Skeletal muscle satellite cell (primary cell): Measurements from ENCODE around the gene MKLN1.

Source experiments
- H3K27me3 ChIP-seq: 2 replicates; pipeline ENCODE4 v1.7.0; 2013; ENCODE audit warnings: low read length; ENCODE audit not compliant: control insufficient read depth, insufficient read depth
- H3K36me3 ChIP-seq: 2 replicates; pipeline ENCODE4 v1.7.0; 2013; ENCODE audit warnings: mild to moderate bottlenecking, control low read depth, low read length; ENCODE audit not compliant: insufficient read depth
- H3K4me1 ChIP-seq: 2 replicates; pipeline ENCODE4 v1.7.0; 2013; ENCODE audit warnings: low read length; ENCODE audit not compliant: control insufficient read depth, insufficient read depth
- H3K4me2 ChIP-seq: 2 replicates; pipeline ENCODE4 v1.7.0; 2013; ENCODE audit warnings: mild to moderate bottlenecking, low read length
- H3K4me3 ChIP-seq: 2 replicates; pipeline ENCODE4 v1.7.0; 2013; ENCODE audit warnings: low read length
- H3K9ac ChIP-seq: 2 replicates; pipeline ENCODE4 v1.7.0; 2013; ENCODE audit warnings: mild to moderate bottlenecking, low read depth, low read length, moderate library complexity
- H3K9me3 ChIP-seq: replicated peaks from 2 replicates; pipeline ENCODE4 v1.7.0; 2013; ENCODE audit warnings: mild to moderate bottlenecking, control low read depth, low read length

Gene MKLN1

GRCh38 chr7:131480384-131481315, 153.0 kb downstream of the MKLN1 start:
- H3K4me2 ChIP-seq, result peak overlapping the region; percentile 32
- no peak overlapping the region for H3K9ac ChIP-seq
- H3K4me3 ChIP-seq, result no peak overlapping the region
- peaks cover 5% of the 10 kb centered on the region for H3K36me3 ChIP-seq
- H3K4me1 ChIP-seq, result peaks cover 15% of the 10 kb centered on the region
- no peaks in the 10 kb centered on the region for H3K27me3 ChIP-seq
- H3K9me3 ChIP-seq, result no peaks in the 10 kb centered on the region

DNA sequence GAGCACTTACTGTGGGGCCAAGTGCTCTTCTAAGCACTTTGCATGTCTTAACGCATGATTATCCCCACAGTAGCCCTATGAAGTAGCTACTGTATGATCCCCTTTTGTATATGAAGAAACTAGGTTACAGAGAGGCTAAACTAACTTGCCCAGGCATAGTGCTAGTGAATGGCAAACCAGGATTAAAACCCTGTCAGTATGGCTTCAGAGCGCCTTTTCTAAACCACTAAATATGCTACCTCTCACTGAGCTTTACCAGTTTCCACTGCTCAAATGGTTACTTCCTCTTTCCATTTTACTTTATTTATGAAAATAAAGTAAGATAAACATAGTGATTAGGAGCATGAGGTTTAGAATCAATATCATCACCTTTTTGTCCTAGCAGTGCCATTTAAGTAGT, 155.1 kb downstream of the MKLN1 start:
- H3K9ac ChIP-seq, result no peak overlapping the region
- peaks cover 15% of the 10 kb centered on the region for H3K4me1 ChIP-seq
- peaks cover 5% of the 10 kb centered on the region for H3K36me3 ChIP-seq
- H3K4me2 ChIP-seq, result no peak overlapping the region
- no peaks in the 10 kb centered on the region for H3K9me3 ChIP-seq
- no peaks in the 10 kb centered on the region for H3K27me3 ChIP-seq
- no peak overlapping the region for H3K4me3 ChIP-seq

- Histone ChIP-seq H3K4me1 (peaks cover 15% of the 10 kb centered on the region), H3K9me3 (no peaks in the 10 kb centered on the region), H3K36me3 (peaks cover 3% of the 10 kb centered on the region), H3K9ac (no peak overlapping the region), H3K4me2 (no peak overlapping the region), H3K4me3 (no peak overlapping the region), H3K27me3 (no peaks in the 10 kb centered on the region)
Observed at GRCh38 chr7:131483586-131483985, 155.9 kb downstream of the MKLN1 start.

- Histone ChIP-seq H3K9ac (no peak overlapping the region), H3K4me2 (no peak overlapping the region), H3K4me3 (no peak overlapping the region), H3K36me3 (no peaks in the 10 kb centered on the region), H3K27me3 (no peaks in the 10 kb centered on the region), H3K9me3 (no peaks in the 10 kb centered on the region), H3K4me1 (no peaks in the 10 kb centered on the region)
Observed at GRCh38 chr7:131486346-131486745, 158.7 kb downstream of the MKLN1 start.

GRCh38 chr7:131487217-131487616, 159.5 kb downstream of the MKLN1 start:
- H3K4me2 ChIP-seq, result no peak overlapping the region
- H3K4me1 ChIP-seq, result peaks cover 4% of the 10 kb centered on the region
- no peak overlapping the region for H3K4me3 ChIP-seq
- H3K36me3 ChIP-seq, result no peaks in the 10 kb centered on the region
- H3K27me3 ChIP-seq, result no peaks in the 10 kb centered on the region
- no peak overlapping the region for H3K9ac ChIP-seq
- no peaks in the 10 kb centered on the region for H3K9me3 ChIP-seq

- Histone ChIP-seq H3K4me3 (no peak overlapping the region), H3K27me3 (no peaks in the 10 kb centered on the region), H3K9me3 (no peaks in the 10 kb centered on the region), H3K9ac (no peak overlapping the region), H3K4me1 (peaks cover 12% of the 10 kb centered on the region), H3K36me3 (no peaks in the 10 kb centered on the region), H3K4me2 (no peak overlapping the region)
Observed at GRCh38 chr7:131488361-131488760, 160.7 kb downstream of the MKLN1 start.

GRCh38 chr7:131489196-131489595, 161.5 kb downstream of the MKLN1 start:
- no peak overlapping the region for H3K9ac ChIP-seq
- no peaks in the 10 kb centered on the region for H3K27me3 ChIP-seq
- no peak overlapping the region for H3K4me3 ChIP-seq
- H3K9me3 ChIP-seq, result no peaks in the 10 kb centered on the region
- H3K36me3 ChIP-seq, result no peaks in the 10 kb centered on the region
- no peak overlapping the region for H3K4me2 ChIP-seq
- peaks cover 12% of the 10 kb centered on the region for H3K4me1 ChIP-seq

- Histone ChIP-seq H3K36me3 (no peaks in the 10 kb centered on the region), H3K27me3 (no peaks in the 10 kb centered on the region), H3K4me2 (no peak overlapping the region), H3K9ac (no peak overlapping the region), H3K9me3 (no peaks in the 10 kb centered on the region), H3K4me1 (peaks cover 12% of the 10 kb centered on the region), H3K4me3 (no peak overlapping the region)
Observed at GRCh38 chr7:131489881-131490280, 162.2 kb downstream of the MKLN1 start.

GRCh38 chr7:131493081-131493480, 165.4 kb downstream of the MKLN1 start:
- H3K9ac ChIP-seq, result no peak overlapping the region
- no peaks in the 10 kb centered on the region for H3K27me3 ChIP-seq
- peaks cover 12% of the 10 kb centered on the region for H3K4me1 ChIP-seq
- no peaks in the 10 kb centered on the region for H3K9me3 ChIP-seq
- H3K36me3 ChIP-seq, result peaks cover 3% of the 10 kb centered on the region
- no peak overlapping the region for H3K4me2 ChIP-seq
- H3K4me3 ChIP-seq, result no peak overlapping the region

GRCh38 chr7:131493581-131493980, 165.9 kb downstream of the MKLN1 start:
- no peaks in the 10 kb centered on the region for H3K27me3 ChIP-seq
- H3K4me3 ChIP-seq, result no peak overlapping the region
- H3K4me2 ChIP-seq, result no peak overlapping the region
- no peaks in the 10 kb centered on the region for H3K9me3 ChIP-seq
- H3K9ac ChIP-seq, result no peak overlapping the region
- H3K4me1 ChIP-seq, result peaks cover 12% of the 10 kb centered on the region
- H3K36me3 ChIP-seq, result peaks cover 3% of the 10 kb centered on the region

- H3K9ac ChIP-seq, result no peak overlapping the region
- H3K36me3 ChIP-seq, result peaks cover 3% of the 10 kb centered on the region
- no peaks in the 10 kb centered on the region for H3K27me3 ChIP-seq
- no peak overlapping the region for H3K4me3 ChIP-seq
- no peak overlapping the region for H3K4me2 ChIP-seq
- peaks cover 12% of the 10 kb centered on the region for H3K4me1 ChIP-seq
- H3K9me3 ChIP-seq, result no peaks in the 10 kb centered on the region
Observed at GRCh38 chr7:131494182-131494581, 166.5 kb downstream of the MKLN1 start.
